H7 (cell line): ENCODE measurements around the gene DNMT3L. TPM values are rescaled to one million over a fixed set of nuclear protein-coding genes. Genes with fewer than 3 reads are reported as not detected.
A peak's percentile ranks its signal among the peaks of the same experiment; 100 is the strongest.
"Not testable (repeated sequence)": the region's sequence is repeated elsewhere in the genome, so short reads cannot be mapped to it uniquely, and the experiment has no call there.

Source experiments
- DNase-seq: peaks from one replicate; pipeline ENCODE4 v3.0.0; 2012
- H3K27me3 ChIP-seq: 2 replicates; pipeline ENCODE4 v1.6.0; 2011; ENCODE audit warnings: mild to moderate bottlenecking, low read length; ENCODE audit not compliant: control insufficient read depth, insufficient read depth
- H3K36me3 ChIP-seq: replicated peaks from 2 replicates; pipeline ENCODE4 v1.5.1; 2011; ENCODE audit warnings: low read length; ENCODE audit not compliant: control insufficient read depth, insufficient read depth
- H3K4me3 ChIP-seq: 2 replicates; pipeline ENCODE4 v1.5.1; 2011; ENCODE audit warnings: low read depth, mild to moderate bottlenecking, control low read depth, low read length, moderate library complexity; ENCODE audit not compliant: insufficient read depth
- total RNA-seq: library from RNA; depleted of rRNA; stranded (reverse); fragments of >200 nt; shearing (Covaris generic); gene quantifications from 2 replicates; pipeline ENCODE4 v1.2.3, GENCODE V29; 2014

The DNMT3L gene
- total RNA-seq, 1 experiment from 2014 or later, result 8.2 TPM

GRCh38 chr21:44289381-44290010 lies 27.8 kb upstream of the DNMT3L start:
- Histone ChIP-seq H3K36me3 (no peaks in the 10 kb centered on the region), H3K27me3 (peaks cover 7% of the 10 kb centered on the region; the same call in 1 of the 2 replicates), H3K4me3 (no peak overlapping the region)
- no peak for DNase-seq

GRCh38 chr21:44288251-44289110 lies 26.8 kb upstream of the DNMT3L start:
- Histone ChIP-seq H3K27me3 (peaks cover 7% of the 10 kb centered on the region; the same call in 1 of the 2 replicates), H3K36me3 (no peaks in the 10 kb centered on the region), H3K4me3 (no peak overlapping the region)
- no peak for DNase-seq

- H3K27me3 ChIP-seq, result peaks cover 7% of the 10 kb centered on the region; the same call in 1 of the 2 replicates
- no peaks in the 10 kb centered on the region for H3K36me3 ChIP-seq
- H3K4me3 ChIP-seq, result no peak overlapping the region
- peak; percentile 77 for DNase-seq
Observed at GRCh38 chr21:44286716-44287632, 25.3 kb upstream of the DNMT3L start.

- no peak for DNase-seq
- Histone ChIP-seq H3K27me3 (peaks cover 7% of the 10 kb centered on the region; the same call in 1 of the 2 replicates), H3K4me3 (peak overlapping the region; percentile 28; the same call in 1 of the 2 replicates), H3K36me3 (no peaks in the 10 kb centered on the region)
Observed at GRCh38 chr21:44286086-44286715, 24.5 kb upstream of the DNMT3L start.

- Histone ChIP-seq H3K27me3 (peaks cover 7% of the 10 kb centered on the region; the same call in 1 of the 2 replicates), H3K36me3 (no peaks in the 10 kb centered on the region), H3K4me3 (peak within 1 kb of the TSS; percentile 28; the same call in 1 of the 2 replicates)
- peak; percentile 78 for DNase-seq
Observed at GRCh38 chr21:44285138-44285992, 23.7 kb upstream of the DNMT3L start, which contains the start of gene AIRE. AIRE (plus strand) TSS chr21:44285876; CDS start chr21:44286007, 131 bp downstream.

GRCh38 chr21:44283948-44284347 lies 22.3 kb upstream of the DNMT3L start:
- no peak for DNase-seq
- H3K27me3 ChIP-seq, result peaks cover 7% of the 10 kb centered on the region; the same call in 1 of the 2 replicates
- H3K36me3 ChIP-seq, result no peaks in the 10 kb centered on the region
- no peak overlapping the region for H3K4me3 ChIP-seq

GRCh38 chr21:44283211-44283785 lies 21.6 kb upstream of the DNMT3L start:
- not testable (repeated sequence) for H3K36me3 ChIP-seq, H3K27me3 ChIP-seq, H3K4me3 ChIP-seq, DNase-seq

GRCh38 chr21:44282370-44282769 lies 20.7 kb upstream of the DNMT3L start:
- H3K36me3 ChIP-seq, result no peaks in the 10 kb centered on the region
- H3K27me3 ChIP-seq, result peaks cover 7% of the 10 kb centered on the region; the same call in 1 of the 2 replicates
- no peak overlapping the region for H3K4me3 ChIP-seq
- DNase-seq, result no peak

GRCh38 chr21:44281801-44282200 lies 20.1 kb upstream of the DNMT3L start:
- no peak for DNase-seq
- Histone ChIP-seq H3K4me3 (no peak overlapping the region), H3K36me3 (no peaks in the 10 kb centered on the region), H3K27me3 (peaks cover 7% of the 10 kb centered on the region; the same call in 1 of the 2 replicates)

GRCh38 chr21:44279354-44280260 lies 17.9 kb upstream of the DNMT3L start:
- Histone ChIP-seq H3K36me3 (no peaks in the 10 kb centered on the region), H3K4me3 (no peak overlapping the region), H3K27me3 (no peaks in the 10 kb centered on the region; the same call in 1 of the 2 replicates)
- no peak for DNase-seq

- no peaks in the 10 kb centered on the region for H3K27me3 ChIP-seq
- H3K4me3 ChIP-seq, result no peak overlapping the region
- DNase-seq, result no peak
- no peaks in the 10 kb centered on the region for H3K36me3 ChIP-seq
Observed at GRCh38 chr21:44275041-44275440, 13.3 kb upstream of the DNMT3L start.

GRCh38 chr21:44273046-44273445 lies 11.3 kb upstream of the DNMT3L start:
- H3K27me3 ChIP-seq, result no peaks in the 10 kb centered on the region
- H3K4me3 ChIP-seq, result no peak overlapping the region
- DNase-seq, result no peak
- no peaks in the 10 kb centered on the region for H3K36me3 ChIP-seq
